HUES64 (cell line): ENCODE data around the gene HOXC9.

Experiments used
- H3K27ac ChIP-seq: 2 replicates; pipeline ENCODE4 v1.7.0; 2013; ENCODE audit warnings: low read depth, low read length, inconsistent platforms
- H3K27me3 ChIP-seq: 2 replicates; pipeline ENCODE4 v1.6.1; 2013; ENCODE audit warnings: mild to moderate bottlenecking, low read length; ENCODE audit not compliant: insufficient read depth
- H3K36me3 ChIP-seq: 2 replicates; pipeline ENCODE4 v1.6.1; 2013; ENCODE audit warnings: mild to moderate bottlenecking, low read length; ENCODE audit not compliant: insufficient read depth
- H3K4me1 ChIP-seq: 2 replicates; pipeline ENCODE4 v1.6.1; 2013; ENCODE audit warnings: mild to moderate bottlenecking, low read length, moderate library complexity; ENCODE audit not compliant: insufficient read depth
- H3K4me3 ChIP-seq: 2 replicates; pipeline ENCODE4 v1.5.1; 2013; ENCODE audit warnings: mild to moderate bottlenecking, low read length, moderate library complexity
- H3K9ac ChIP-seq: 2 replicates; pipeline ENCODE4 v1.6.1; 2013; ENCODE audit warnings: mild to moderate bottlenecking, low read depth, low read length
- H3K9me3 ChIP-seq: 2 replicates; pipeline ENCODE4 v1.6.1; 2013; ENCODE audit warnings: low read depth, low read length; ENCODE audit not compliant: insufficient read depth
- WGBS: fragments of 150-250, 120-280 bp; methylation state at CpG from one replicate; pipeline ENCODE4 v1.1.7; 2013; ENCODE audit warnings: missing lambda C conversion rate; 5-methylcytosine and 5-hydroxymethylcytosine counted together

Gene HOXC9

DNA sequence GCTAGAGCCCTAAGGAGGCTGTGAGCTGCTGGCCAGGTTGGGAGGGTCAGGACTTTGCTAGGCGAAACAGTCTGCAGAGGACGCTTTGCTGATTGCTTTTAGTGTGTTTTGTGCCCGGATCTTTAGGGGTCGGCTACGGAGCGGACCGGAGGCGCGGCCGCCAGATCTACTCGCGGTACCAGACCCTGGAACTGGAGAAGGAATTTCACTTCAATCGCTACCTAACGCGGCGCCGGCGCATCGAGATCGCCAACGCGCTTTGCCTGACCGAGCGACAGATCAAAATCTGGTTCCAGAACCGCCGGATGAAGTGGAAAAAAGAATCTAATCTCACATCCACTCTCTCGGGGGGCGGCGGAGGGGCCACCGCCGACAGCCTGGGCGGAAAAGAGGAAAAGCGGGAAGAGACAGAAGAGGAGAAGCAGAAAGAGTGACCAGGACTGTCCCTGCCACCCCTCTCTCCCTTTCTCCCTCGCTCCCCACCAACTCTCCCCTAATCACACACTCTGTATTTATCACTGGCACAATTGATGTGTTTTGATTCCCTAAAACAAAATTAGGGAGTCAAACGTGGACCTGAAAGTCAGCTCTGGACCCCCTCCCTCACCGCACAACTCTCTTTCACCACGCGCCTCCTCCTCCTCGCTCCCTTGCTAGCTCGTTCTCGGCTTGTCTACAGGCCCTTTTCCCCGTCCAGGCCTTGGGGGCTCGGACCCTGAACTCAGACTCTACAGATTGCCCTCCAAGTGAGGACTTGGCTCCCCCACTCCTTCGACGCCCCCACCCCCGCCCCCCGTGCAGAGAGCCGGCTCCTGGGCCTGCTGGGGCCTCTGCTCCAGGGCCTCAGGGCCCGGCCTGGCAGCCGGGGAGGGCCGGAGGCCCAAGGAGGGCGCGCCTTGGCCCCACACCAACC lies 29.8 kb downstream of the HOXC9 start:
- H3K4me3 ChIP-seq: 0 out of 2 replicates have a peak overlapping the region, but pooled peaks have one; percentile 1

DNA sequence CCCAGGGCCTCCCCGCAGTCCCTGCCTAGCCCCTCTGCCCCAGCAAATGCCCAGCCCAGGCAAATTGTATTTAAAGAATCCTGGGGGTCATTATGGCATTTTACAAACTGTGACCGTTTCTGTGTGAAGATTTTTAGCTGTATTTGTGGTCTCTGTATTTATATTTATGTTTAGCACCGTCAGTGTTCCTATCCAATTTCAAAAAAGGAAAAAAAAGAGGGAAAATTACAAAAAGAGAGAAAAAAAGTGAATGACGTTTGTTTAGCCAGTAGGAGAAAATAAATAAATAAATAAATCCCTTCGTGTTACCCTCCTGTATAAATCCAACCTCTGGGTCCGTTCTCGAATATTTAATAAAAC lies 30.5 kb downstream of the HOXC9 start:
- Histone ChIP-seq H3K4me1 (no peaks in the 10 kb centered on the region), H3K27me3 (peaks cover 100% of the 10 kb centered on the region), H3K36me3 (no peaks in the 10 kb centered on the region), H3K4me3 (no peak overlapping the region), H3K9me3 (no peaks in the 10 kb centered on the region), H3K9ac (no peak overlapping the region), H3K27ac (no peak overlapping the region)
- WGBS: 12% methylated on average over 4 of the region's 7 CpGs

More for the DNA sequence above, 29.8 kb downstream of the HOXC9 start:
- Histone ChIP-seq H3K9ac (no peak overlapping the region), H3K36me3 (no peaks in the 10 kb centered on the region), H3K9me3 (no peaks in the 10 kb centered on the region), H3K27ac (no peak overlapping the region), H3K27me3 (peaks cover 100% of the 10 kb centered on the region), H3K4me1 (no peaks in the 10 kb centered on the region)
- WGBS: 3% methylated on average over 53 of the region's 53 CpGs

DNA sequence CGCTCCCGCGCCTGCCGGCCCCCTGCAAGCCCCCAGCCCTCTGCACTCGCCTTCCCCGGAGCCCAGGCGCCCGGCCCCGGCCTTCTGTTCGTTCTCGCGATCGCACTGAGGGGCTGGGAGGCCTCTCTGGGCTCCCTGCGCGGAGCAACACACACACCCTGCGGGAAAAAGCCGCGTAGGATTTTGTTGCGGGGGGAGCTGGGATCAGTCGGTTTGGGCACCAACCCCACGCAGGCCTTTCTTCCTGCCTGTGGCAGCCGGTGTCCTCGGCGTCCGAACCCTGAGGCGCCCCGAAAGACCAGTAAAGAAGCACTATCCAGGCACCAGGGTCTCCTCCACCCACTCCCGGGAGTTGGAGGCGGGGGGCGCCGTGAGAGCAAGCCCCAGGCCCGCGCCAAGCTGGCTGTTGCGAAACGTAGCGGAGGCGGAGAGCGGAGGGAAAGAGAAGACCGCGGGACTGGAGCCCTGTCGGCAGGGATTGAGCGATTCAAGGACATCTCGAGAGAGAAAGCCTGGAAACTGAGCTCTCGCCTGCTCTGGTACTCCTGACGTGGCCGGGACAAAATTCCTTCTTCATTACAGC lies 31.0 kb downstream of the HOXC9 start:
- 3% methylated on average over 46 of the region's 46 CpGs for WGBS
- H3K27me3 ChIP-seq: peaks cover 100% of the 10 kb centered on the region
- H3K4me1 ChIP-seq: no peaks in the 10 kb centered on the region
- H3K36me3 ChIP-seq: no peaks in the 10 kb centered on the region
- H3K27ac ChIP-seq: no peak overlapping the region
- no peaks in the 10 kb centered on the region for H3K9me3 ChIP-seq
- H3K4me3 ChIP-seq: no peak overlapping the region
- no peak overlapping the region for H3K9ac ChIP-seq

DNA sequence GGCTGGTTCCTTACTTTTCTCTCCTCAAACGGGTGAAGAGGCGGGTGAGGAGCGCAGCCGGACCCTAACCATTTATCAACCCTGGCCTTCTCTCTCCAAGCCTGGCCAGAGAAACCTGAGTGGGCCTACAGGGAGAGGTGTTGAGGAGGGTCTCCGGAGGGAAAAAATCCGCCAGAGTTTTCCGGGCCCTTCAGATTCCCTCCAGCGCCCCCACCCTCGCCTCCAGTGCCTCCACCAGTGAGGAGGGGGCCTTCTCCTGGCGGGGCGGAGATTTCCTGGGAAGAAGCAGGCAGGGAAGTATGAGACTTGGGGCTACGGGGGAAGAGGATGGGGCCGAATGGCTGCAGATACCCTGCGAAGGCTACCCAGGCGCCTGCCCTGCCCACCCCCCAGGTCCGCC lies 31.5 kb downstream of the HOXC9 start:
- Histone ChIP-seq H3K9ac (no peak overlapping the region), H3K4me3 (no peak overlapping the region), H3K4me1 (no peaks in the 10 kb centered on the region), H3K36me3 (no peaks in the 10 kb centered on the region), H3K27ac (no peak overlapping the region), H3K9me3 (no peaks in the 10 kb centered on the region), H3K27me3 (peaks cover 100% of the 10 kb centered on the region)
- 12% methylated on average over 15 of the region's 16 CpGs for WGBS

DNA sequence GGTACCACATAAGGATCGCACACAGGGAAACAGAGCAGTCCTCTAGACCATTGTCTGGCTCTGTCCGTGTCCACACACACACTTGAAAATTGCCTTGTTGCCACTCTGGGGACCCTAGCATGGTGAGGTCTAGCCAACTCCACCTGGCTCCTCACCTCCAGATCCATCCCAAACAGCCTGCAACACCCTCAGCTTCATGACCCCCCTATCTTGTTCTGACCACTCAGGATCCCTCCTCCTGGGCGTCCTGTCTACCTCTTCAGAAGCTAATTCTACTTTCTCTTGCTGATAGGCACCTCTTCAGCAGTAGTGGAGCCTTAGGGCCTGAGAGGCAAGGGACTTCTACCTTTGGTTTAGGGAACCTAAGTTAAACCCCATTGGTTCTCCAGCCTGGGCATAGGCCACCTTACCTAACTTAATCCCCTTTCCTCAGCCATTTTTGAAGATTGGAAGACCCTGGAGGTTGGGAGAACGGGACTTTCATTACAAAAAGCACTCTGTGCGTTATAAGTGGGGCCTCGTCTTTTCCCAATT lies 32.2 kb downstream of the HOXC9 start:
- 26% methylated on average over 6 of the region's 6 CpGs for WGBS
- H3K4me3 ChIP-seq: no peak overlapping the region
- peaks cover 100% of the 10 kb centered on the region for H3K27me3 ChIP-seq
- H3K4me1 ChIP-seq: no peaks in the 10 kb centered on the region
- no peak overlapping the region for H3K27ac ChIP-seq
- no peaks in the 10 kb centered on the region for H3K9me3 ChIP-seq
- no peak overlapping the region for H3K9ac ChIP-seq
- no peaks in the 10 kb centered on the region for H3K36me3 ChIP-seq

DNA sequence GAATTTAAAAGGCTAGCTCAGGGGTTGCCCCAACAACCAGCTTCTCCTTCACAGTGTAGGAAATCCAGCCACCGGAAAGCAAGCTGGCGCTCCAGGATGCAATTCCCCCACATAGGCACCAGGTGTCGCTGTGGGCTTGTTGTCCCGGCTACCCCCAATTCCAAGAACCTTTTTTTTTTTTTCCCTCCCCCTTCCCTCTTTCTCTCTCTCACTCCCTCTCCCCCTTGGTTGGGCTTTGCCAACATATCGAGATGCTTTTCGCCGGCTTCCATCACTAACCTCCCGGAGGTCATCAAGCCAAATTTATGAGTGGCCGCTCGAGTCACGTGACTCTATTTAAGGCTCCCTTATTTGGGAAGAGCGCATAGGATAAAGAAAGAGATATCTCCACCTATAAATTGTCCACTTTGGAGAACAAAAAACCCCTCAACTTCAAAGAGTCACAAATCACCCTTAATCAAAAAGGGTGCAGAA lies 32.7 kb downstream of the HOXC9 start, which contains the start of gene HOXC5:
TSS of gene HOXC5 (plus strand) at position 424 of the 474 bp plus-strand sequence. CDS start 73 bp downstream, outside the sequence.
- Histone ChIP-seq H3K27me3 (peaks cover 100% of the 10 kb centered on the region), H3K4me3 (no peak within 1 kb of the TSS), H3K4me1 (no peaks in the 10 kb centered on the region), H3K9me3 (no peaks in the 10 kb centered on the region), H3K27ac (no peak within 1 kb of the TSS), H3K36me3 (no peaks in the 10 kb centered on the region), H3K9ac (no peak within 1 kb of the TSS)
- WGBS: 7% methylated on average over 12 of the region's 12 CpGs

DNA sequence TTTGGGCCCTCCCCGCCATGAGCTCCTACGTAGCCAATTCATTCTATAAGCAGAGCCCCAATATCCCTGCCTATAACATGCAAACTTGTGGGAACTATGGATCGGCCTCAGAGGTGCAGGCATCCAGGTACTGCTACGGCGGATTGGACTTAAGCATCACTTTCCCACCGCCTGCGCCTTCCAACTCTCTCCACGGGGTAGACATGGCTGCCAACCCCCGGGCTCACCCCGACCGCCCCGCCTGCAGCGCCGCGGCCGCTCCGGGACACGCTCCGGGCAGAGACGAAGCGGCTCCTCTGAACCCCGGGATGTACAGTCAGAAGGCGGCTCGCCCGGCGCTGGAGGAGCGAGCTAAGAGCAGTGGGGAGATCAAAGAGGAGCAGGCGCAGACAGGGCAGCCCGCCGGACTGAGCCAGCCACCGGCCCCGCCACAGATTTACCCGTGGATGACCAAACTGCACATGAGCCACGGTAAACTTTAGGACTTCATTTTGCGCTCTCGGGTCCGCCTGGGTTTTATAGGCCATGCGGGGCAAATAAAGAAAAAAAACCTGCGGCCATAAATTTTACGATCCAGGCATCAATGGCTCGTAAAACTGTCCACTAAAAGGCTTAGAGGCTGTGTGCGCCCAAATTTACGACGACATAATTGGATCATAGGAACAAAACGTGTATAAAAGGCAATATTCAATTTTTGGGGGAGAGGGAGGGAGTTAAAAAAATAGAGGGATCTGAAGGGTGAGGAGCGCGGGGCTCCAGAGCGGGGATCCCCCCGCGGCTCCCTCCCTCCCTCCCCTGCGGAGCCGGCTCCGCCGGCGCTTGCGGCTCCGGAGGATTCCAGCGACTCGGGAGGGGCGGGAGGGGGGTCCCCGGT lies 33.4 kb downstream of the HOXC9 start:
- Histone ChIP-seq H3K9ac (no peak overlapping the region), H3K4me3 (no peak overlapping the region), H3K27ac (no peak overlapping the region), H3K27me3 (peaks cover 100% of the 10 kb centered on the region), H3K9me3 (no peaks in the 10 kb centered on the region), H3K4me1 (no peaks in the 10 kb centered on the region), H3K36me3 (no peaks in the 10 kb centered on the region)
- 4% methylated on average over 61 of the region's 61 CpGs for whole genome bisulfite sequencing

DNA sequence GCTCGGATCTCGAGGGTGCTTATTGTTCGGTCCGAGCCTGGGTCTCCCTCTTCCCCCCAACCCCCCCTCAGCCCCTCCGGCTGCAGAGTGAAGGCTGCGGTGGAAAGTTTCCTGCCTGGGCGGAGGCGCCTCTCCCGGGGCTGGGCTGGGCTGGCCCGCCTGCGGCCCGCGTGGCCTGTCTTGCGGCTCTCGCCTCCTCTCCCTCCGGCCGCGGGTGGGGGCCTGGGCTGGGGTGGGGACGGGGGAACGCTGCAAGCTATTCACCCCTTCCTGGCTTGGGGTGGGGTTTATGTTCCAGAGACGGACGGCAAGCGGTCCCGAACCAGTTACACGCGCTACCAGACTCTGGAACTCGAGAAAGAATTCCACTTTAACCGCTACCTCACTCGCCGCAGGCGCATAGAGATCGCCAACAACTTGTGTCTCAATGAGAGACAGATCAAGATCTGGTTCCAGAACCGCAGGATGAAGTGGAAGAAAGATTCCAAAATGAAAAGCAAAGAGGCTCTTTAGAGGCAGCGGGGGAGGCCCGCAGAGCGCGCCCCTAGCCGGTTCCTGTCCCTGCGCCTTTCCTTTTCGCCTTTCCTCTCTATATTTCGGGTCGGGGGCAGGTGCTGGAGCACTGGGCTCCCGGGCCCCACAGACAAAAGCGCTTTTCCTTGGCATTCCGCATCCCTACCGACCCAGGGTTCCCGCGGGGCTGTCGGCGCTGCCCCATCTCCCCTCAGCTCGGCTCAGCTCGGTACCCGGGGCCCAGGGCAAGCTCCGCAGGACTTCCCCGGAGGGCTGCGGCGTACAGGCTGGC lies 34.2 kb downstream of the HOXC9 start:
- Histone ChIP-seq H3K9ac (no peak overlapping the region), H3K4me1 (no peaks in the 10 kb centered on the region), H3K9me3 (no peaks in the 10 kb centered on the region), H3K4me3 (no peak overlapping the region), H3K27me3 (peaks cover 100% of the 10 kb centered on the region), H3K27ac (no peak overlapping the region), H3K36me3 (no peaks in the 10 kb centered on the region)
- WGBS: 3% methylated on average over 56 of the region's 57 CpGs

DNA sequence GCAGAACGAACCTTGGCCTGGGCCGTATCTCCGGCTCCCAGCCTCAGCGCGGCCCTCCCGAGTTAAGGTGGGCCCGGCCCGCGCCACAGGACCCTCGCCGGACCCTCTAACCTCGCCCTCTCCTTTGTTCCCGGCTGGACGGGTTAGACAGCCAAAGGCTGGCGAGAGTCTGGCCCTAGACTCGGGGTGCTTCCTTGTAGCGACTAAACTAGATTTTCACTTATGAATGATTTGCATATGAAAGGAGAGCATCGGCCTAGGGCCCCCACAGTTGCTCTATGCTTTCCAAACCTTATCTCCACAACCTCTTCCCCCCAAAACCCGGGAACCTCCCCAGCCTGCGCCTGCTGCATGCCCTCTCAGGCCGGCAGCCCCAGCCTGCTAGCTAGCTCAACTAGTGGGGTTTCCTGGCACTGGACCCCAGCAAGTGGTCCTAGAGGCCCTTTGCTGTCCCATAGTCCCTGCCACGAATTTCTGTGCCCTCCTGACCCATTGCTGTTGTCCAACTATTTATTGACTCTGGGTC lies 34.9 kb downstream of the HOXC9 start:
- H3K27me3 ChIP-seq: peaks cover 100% of the 10 kb centered on the region
- H3K9me3 ChIP-seq: no peaks in the 10 kb centered on the region
- H3K4me3 ChIP-seq: no peak overlapping the region
- H3K27ac ChIP-seq: no peak overlapping the region
- H3K4me1 ChIP-seq: no peaks in the 10 kb centered on the region
- H3K36me3 ChIP-seq: no peaks in the 10 kb centered on the region
- WGBS: 16% methylated on average over 22 of the region's 22 CpGs
- H3K9ac ChIP-seq: no peak overlapping the region
